ENCODE data around the gene ZBTB21.

ZBTB21 gene

GRCh38 chr21:42039911-42040351, 29.8 kb upstream of the ZBTB21 start:
- no peak for DNase-seq

- no peak for DNase-seq
Observed at GRCh38 chr21:42039470-42039901, 29.3 kb upstream of the ZBTB21 start.

GRCh38 chr21:42038826-42039425, 28.8 kb upstream of the ZBTB21 start:
- no peak for DNase-seq

- no peak for DNase-seq
Observed at GRCh38 chr21:42038393-42038792, 28.2 kb upstream of the ZBTB21 start.

GRCh38 chr21:42037943-42038342, 27.8 kb upstream of the ZBTB21 start:
- no peak for DNase-seq

- DNase-seq: no peak
Observed at GRCh38 chr21:42037516-42037915, 27.4 kb upstream of the ZBTB21 start.

GRCh38 chr21:42036313-42036712, 26.2 kb upstream of the ZBTB21 start:
- no peak for DNase-seq

GRCh38 chr21:42032968-42033367, 22.8 kb upstream of the ZBTB21 start:
- DNase-seq: no peak

- DNase-seq: no peak
Observed at GRCh38 chr21:42032266-42032665, 22.1 kb upstream of the ZBTB21 start.

- no peak for DNase-seq
Observed at GRCh38 chr21:42031816-42032215, 21.7 kb upstream of the ZBTB21 start.

- no peak for DNase-seq
Observed at GRCh38 chr21:42031241-42031640, 21.1 kb upstream of the ZBTB21 start.

- DNase-seq: no peak
Observed at GRCh38 chr21:42030311-42030710, 20.2 kb upstream of the ZBTB21 start.

GRCh38 chr21:42028766-42029425, 18.7 kb upstream of the ZBTB21 start:
- no peak for DNase-seq

GRCh38 chr21:42027822-42028765, 17.9 kb upstream of the ZBTB21 start:
- no peak for DNase-seq

- no peak for DNase-seq
Observed at GRCh38 chr21:42027085-42027821, 17.1 kb upstream of the ZBTB21 start.

- DNase-seq: no peak
Observed at GRCh38 chr21:42026082-42026435, 15.9 kb upstream of the ZBTB21 start.

- no peak for DNase-seq
Observed at GRCh38 chr21:42025376-42026081, 15.4 kb upstream of the ZBTB21 start.

GRCh38 chr21:42022906-42023305, 12.7 kb upstream of the ZBTB21 start:
- no peak for DNase-seq

GRCh38 chr21:42022091-42022430, 11.9 kb upstream of the ZBTB21 start:
- DNase-seq: no peak

- DNase-seq: no peak
Observed at GRCh38 chr21:42021371-42022090, 11.4 kb upstream of the ZBTB21 start.

- no peak for DNase-seq
Observed at GRCh38 chr21:42019706-42020105, 9.5 kb upstream of the ZBTB21 start.

GRCh38 chr21:42019101-42019605, 9.0 kb upstream of the ZBTB21 start:
- DNase-seq: no peak
